Activated CD4-positive, alpha-beta T cell treated with anti-CD3 and anti-CD28 coated beads, Interleukin-2, Interleukin-4, amounts not matched to agents 100 ng/mL and 50 ng/mL, durations not matched to agents 16 hours and 8 hours (primary cell): ENCODE results near the gene TM4SF18.

Source experiments
- DNase-seq: peaks from one replicate; pipeline ENCODE4 v3.0.0-alpha.2; 2020; ENCODE audit warnings: low spot score

TM4SF18 gene

DNA sequence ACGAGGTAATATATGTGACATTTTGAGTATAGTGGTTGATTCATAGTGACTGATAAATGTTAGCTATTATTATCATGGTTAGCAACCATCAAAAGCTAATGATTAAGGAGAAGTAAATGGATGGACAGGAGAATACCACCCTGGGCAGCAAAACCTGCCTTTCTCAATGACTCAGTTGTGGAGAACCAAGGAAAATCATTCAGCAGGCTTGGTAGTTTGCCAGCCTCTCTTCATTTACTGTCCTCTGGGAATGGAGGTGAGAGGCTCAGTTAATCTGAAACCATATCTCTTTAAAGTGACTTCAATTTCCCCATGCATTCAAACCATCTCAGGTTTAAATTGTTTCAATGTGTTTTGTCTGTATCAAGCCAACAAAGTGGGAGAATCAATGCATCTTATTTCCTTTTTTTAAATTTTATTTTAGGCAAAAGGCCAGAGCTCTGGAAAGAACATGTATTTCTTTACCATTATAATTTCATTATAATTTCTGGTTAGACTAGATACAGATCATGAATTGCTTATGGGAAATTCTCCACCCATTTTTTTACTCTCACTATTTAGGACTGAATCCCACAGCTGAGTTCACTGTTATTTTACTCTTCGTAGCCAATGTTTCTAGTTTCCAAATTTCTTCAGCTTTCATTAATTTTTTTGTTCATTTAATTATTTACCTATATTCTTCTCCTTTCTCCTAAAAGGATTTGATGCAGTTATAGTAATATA, 2.7 kb downstream of the TM4SF18 start:
- DNase-seq: no peak

DNA sequence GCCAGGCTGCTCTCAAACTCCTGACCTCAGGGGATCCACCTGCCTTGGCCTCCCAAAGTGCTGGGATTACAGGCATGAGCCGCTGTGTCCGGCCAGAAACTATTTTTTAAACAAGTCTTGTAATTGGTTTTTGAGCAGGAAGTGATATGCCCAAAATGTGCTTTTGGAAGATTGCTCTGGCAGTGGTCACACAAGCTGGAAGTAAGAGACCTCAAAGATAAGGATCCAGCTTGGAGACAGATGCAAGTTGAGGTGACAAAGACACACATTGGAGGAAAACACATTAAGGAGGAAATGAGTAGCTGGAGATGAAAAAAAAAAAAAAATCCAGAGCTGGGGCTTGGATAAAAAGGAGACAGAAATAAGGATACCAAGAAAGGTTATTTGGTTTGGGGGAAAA, 6.3 kb downstream of the TM4SF18 start:
- no peak for DNase-seq

DNA sequence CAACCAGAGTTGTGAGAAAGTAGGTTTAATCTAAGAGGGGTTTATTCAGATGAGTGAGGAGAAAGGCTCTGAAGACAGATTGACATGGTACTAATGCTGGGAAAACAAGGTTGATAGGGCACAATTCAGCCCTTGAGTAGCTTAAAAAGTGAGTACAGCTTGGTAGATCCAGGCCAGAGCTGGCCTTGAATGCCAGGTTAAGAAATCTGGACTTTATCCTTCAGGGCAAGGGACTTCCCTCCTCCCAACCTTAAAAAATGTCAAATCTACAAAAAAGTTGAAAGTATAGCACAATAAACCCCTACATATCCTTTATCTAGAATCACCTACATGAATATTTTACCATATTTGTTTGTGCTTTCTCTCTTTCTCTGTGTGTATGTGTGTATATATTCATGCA, 7.9 kb downstream of the TM4SF18 start:
- no peak for DNase-seq

DNA sequence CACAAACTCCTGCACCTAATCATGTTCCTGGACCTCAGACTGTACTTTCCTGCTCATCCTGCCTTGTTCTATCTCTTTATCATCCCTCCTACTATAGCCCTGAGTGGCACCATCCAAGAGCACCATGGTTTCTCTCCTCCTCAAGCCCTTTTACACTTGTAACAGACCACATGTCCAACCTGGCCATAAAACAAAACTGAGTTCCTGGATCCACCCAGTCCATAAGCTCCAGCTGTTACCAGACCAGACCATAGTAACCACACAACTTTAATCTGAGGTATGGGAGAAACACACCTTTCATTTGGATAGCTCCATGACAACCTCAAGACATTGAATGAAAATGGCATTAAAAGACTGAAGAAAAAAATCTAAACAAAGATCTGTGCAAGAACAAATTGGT, 9.1 kb downstream of the TM4SF18 start:
- DNase-seq: no peak

DNA sequence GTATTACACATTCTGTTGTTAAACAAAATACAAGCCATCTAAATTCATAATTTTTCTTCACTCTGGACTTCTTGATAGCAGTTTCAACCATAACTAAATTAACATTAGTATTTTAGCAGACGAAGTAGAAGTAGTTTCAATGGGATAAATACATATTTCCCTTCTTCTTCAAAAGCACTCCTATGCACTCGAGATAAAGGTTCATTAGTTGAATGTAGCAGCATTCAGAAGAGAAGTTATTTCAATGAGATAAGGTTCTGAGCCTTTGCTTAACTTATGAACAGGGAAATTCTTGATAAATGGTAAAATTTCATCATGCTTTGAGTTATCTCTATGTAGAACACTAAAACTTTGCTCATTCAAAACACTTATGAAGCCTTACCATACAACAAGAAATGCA, 11.8 kb downstream of the TM4SF18 start:
- no peak for DNase-seq

DNA sequence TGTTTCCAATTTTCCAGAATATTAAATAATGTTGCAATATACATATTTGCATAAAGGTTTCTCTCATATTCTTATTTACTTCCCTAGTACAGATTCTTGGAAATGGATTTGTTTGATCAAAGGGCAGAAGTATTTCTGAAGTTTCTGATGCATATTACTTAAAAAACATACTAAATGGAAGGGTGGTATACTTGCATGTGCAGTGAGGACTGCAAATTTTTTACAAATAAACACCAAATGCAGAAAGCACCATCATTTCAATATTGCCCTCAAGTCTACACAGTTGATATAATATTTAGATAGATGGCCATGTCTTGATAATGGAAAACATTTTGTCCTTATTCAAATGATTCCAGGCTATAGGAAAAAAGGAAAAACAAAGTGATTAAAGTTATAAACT, 12.3 kb downstream of the TM4SF18 start:
- no peak for DNase-seq

DNA sequence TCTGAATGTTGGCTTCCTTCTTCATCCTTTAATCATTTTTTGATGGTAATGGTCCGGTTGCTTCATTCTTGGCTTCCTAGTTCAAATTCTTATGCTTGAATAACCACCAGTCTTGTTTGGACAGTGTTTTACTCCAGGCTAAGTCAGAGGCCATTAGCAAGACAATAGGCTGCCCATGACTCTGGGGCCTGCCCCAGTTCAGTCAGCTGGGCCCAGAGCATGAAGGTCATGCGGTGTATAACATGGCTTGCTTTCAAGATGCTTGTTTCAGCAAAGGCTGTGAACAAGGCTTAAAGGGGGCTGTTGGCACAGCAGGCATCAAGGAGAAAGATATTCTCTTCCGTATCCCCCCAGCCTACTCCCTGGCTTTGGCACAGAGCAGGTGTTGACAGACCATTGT, 13.7 kb downstream of the TM4SF18 start:
- DNase-seq: no peak

DNA sequence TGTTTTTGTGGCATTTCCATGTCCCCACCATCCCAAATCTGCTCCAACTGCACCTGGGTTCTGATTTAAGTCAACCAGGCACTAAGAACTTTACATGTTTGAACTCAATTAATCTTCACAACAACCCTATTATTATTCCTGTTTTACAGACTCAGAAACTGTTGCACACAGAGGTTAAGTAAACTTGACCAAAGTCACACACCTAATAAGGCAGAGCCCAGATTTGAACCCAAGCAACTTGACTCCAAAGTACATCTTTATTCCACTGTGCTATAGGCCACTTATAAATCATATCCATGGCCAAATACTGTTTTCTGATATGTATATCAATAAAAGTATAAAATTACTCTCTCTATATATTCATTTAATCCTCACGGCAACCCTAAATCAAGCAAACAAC, 16.4 kb downstream of the TM4SF18 start:
- no peak for DNase-seq

DNA sequence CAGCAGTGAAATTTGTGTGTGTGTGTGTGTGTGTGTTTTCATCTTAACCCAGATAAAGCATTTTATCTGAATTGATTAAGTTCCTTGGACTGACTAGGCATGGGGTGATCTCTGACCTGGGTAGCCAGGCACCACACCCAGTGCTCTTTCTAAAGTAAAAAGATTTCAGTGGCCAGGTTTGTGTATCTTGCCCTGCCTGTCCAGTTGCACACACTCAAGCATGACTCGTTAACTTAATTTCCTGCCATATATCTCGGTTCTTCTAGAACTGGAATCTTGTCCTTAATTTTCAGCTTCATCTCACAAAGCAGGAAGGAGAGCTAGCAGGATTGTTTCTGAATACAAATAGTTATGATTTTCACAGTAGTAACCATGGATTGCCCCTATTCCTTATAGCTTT, 17.0 kb downstream of the TM4SF18 start:
- no peak for DNase-seq

DNA sequence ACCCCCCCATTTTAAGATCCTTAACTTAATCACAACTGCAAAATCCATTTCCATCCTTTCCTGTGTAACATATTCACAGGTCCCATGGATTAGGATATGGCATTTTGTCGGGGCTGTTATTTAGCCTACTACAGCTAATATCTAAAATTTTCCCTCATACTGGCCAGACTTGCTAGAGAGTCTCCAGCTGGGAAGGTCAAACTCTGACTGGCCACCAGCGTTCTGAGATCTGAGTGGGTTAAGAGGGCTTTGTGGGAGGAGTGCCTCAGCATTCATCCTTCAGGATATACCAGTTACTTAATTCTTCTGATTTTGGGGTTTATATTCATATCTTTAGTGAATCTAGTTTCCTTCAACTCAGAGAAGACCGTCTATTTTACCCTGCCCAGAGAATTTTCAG, 17.7 kb downstream of the TM4SF18 start:
- DNase-seq: no peak

DNA sequence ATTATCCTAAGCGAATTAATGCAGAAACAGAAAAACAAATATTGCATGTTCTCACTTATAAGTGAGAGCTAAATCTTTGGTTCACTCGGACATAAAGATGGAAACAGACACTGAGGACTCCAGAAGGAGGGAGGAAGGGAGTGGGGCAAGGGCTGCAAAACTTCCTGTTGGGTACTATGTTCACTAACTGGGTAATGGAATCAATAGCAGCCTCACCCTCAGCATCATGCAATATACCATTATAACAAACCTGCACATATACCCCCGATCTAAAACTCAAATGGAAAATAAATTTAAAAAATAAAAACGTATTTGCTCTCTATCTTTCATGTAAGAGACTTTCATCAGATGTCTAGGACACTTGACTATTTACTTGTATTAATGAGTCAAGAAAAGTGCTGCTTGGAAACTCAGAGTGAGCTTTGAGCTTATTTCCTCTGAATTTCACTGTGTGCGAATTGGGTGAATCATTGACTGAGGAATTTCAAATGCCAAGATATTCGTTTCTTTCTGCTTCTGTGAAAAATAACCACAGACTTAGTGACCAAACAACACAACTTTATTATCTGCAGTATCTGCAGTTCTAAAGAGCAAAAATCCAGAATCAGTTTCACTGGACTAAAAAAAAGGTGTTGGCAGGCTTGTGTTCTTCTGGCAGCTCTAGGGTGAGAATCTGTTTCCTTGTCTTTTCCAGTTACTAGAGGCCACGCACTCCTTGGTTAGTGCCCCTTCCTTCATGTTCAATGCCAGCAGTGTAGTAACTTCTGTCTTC, 18.4 kb downstream of the TM4SF18 start:
- no peak for DNase-seq

DNA sequence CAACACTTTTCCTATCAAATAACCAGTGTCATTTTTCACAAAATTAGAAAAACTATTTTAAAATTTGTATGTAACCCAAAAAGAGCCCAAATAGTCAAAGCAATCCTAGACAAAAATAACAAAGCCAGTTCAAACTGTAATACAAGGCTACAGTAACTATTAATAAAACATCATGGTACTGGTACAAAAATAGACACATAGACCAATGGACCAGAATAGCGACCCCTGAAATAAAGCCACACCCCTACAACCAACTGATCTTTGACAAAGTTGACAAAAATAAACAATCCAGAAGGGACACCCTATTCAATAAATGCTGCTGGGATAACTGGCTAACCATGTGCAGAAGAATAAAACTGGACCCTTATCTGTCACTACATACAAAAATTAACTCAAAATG, 19.9 kb downstream of the TM4SF18 start:
- no peak for DNase-seq

DNA sequence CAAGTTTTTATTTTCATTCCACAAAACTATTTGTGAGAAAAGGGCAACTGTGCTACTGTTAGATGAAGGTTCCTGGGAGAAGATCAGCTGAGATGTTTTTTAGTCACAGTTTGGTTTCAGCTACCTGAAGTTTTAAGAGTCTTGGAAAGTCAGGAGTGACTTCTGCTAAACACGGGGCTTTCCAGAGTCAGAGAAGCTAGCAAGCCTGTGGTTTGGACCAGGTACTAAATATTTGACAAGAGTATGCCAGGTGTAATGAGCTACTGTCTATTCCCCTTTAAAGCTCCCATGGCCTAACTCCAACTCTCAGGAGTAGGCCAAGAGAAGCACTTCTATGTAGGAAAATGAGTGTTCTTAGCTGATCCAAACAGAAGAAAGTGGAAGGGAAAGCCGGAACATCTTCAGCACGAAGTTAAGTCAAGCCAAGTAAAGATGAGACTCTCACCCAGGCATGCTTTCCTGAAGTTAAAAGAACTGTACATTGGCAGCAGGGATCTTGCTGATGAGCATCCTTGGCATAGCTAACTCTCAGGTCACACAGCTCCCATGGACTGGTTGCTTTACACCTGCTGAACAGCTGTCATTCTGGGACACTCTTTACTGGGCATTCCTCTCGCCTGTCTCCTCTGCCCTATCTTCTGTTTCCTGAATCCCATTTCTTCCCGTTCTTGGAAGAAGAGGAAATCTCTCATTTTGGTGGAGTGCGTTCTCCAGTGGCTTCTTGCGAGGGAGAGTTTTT, 22.5 kb downstream of the TM4SF18 start:
- no peak for DNase-seq

DNA sequence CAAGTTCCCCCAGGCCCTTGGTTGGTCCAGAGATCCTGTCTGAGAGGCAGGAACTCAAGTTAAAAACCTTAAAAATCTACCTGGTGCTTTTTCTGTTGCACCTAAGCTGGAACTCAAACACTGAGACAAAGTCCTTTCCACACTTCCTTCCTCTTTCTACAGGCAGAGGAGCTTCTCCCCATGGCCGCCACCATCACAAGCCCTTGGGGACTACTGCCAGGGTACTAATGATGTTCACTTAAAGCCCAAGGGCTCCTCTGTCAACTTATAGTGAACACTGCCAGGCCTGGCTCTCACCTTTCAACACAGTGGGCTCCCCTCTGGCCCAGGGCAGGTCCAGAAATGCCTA, 26.0 kb downstream of the TM4SF18 start:
- no peak for DNase-seq

DNA sequence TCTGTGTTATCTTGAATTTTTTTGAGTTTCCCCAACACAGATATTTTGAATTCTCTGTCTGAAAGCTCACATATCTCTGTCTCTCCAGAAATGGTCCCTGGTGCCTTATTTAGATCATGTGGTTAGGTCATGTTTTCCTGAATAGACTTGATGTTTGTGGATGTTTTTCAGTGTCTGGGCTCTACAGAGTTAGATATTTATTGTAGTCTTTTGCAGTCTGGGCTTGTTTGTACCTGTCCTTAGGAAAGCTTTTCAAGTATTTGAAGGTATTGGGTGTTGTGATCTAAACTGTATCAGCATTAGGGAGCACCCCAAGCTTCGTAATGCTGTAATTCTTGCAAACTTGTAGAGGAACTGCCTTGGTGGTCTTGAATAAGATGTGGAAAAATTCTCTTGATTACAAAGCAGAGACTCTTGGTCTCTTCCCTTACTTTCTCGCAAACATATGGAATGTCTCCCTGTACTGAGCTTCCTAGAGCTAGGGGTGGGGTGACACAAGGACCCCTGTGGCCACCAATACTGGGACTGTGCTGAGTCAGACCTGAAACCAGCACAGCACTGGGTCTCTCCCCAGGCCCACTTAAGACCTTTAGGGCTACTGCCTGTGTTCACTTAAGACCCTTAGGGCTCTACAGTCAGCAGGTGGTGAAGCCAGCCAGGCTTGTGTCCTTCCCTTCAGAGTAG, 26.5 kb downstream of the TM4SF18 start:
- DNase-seq: no peak

DNA sequence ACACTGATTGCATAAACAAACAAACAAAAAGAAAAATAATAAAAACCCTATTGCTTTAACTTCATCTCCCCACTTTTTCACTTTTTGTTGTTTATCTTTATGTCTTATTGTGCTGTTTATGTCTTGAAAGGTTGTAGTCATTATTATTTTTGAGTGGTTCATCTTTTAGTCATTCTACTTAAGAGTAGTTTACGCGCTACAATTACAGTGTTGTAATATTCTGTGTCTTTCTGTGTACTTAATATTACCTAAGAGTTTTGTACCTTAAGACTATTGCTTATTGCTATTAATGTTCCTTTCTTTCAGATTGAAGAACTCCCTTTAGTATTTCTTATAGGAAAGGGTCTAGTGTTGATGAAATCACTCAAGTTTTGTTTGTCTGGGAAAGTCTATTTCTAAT, 28.1 kb downstream of the TM4SF18 start:
- DNase-seq: no peak

DNA sequence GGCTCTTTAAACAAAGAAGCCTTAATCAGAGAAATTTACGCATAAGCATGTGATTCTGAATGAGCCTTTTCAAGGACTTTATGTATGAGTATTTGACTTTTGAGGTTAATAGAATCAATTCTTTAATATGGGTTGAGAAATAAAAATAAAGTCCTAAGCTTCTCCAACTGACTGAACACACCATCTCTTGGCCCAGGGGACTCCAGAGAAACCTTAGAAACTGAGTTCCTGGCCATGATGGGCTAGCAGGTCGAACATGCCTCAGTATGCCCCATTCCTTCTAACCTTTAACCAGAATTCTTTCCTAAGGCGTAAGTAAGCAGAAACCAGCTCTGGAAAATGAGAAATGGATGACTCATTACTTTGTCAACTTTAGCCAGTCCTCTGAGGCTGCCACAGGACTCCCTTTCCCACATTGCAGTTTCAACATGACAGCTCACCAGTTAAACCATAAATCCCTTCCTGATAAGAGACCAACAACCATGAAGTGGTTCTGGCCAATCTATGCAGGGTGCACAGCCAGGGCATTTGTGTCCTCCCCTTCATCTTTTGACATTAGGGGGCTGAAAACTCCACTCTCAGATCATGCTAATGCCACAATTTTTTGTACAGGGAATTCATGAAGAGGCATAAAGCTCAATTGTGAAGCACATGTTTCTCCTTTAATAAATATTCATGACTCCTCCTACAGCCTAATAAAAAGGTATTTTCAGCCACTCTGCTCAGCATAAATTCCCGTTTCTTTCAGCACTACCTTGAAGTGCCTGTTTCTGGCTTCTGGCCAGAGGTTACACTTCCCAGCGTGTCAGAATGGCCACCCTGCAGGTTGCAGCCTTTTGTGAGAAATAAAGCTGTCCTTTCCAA, 33.3 kb downstream of the TM4SF18 start:
- peak; percentile 35 for DNase-seq

DNA sequence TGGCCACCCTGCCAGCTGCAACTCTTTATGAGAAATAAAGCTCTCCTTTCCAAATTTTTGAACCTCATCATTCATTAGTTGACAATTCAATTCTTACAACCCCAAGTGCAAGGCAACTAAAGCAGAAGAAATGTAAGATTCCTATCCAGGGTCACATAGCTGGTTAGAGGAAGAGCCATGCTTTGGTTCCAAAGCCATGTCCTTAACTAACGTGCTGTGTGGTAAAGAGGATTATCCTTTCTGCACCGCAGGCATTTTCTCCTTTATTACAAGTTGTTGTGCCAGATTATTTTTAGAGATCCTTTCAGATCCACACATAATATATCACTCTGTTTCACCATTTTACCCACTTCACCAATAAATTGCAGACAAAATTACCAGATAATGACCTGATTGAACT, 36.5 kb downstream of the TM4SF18 start:
- no peak for DNase-seq

DNA sequence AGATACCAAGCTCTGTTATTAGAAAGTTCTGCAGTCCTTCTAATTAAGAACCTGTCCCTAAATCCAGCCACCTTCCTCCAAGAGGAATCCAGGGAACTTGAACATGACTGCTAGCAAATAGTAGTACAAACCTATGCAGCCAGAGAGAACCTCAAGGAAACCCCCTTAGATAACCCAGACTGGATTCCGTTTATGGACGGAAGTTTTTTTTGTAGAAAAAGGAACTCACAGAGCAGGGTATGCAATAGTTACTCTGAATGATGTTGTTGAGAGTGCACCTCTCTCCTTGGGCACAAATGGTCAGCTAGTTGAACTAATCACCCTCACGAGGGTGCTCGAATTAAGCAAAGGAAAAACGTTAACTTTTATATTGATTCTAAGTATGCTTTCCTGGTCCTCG, 40.8 kb downstream of the TM4SF18 start:
- no peak for DNase-seq

DNA sequence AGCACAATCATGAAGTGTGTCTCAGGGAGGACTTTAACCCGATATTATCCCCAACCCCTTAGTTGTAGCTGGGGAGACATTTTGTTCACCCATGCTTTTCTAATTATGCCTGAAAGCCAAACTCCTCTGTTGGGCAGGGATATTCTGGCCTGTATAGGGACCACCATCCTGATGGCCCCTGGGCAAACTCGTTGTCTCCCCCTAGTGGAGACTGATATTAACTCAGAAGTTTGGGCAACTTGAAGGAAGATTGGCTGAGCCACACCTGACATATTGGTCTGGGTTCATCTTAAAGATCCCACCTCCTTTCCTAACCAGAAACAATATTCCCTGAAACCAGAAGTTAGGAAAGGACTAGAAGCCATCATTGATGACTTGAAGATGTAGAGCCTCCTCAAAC, 42.3 kb downstream of the TM4SF18 start:
- peak; percentile 48 for DNase-seq

DNA sequence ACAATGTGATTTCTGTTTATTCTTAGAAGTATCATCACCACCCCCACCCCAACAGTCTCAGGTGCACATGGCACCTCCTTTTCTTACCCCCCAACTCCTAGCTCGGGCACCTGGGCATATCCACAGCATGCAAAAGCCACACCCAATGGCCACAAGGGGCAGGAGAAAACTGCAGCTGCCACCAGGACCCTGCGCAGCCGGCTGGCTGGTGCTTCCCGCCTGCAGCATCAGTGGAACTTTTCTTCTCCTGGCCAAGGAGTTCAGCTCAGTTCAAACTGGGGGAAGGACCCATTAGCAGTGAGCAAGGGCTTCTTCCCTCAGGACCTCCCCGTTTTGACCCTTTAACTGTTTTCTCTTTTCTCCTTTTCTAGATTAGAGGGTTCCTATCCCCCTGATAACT, 44.8 kb downstream of the TM4SF18 start:
- DNase-seq: no peak

DNA sequence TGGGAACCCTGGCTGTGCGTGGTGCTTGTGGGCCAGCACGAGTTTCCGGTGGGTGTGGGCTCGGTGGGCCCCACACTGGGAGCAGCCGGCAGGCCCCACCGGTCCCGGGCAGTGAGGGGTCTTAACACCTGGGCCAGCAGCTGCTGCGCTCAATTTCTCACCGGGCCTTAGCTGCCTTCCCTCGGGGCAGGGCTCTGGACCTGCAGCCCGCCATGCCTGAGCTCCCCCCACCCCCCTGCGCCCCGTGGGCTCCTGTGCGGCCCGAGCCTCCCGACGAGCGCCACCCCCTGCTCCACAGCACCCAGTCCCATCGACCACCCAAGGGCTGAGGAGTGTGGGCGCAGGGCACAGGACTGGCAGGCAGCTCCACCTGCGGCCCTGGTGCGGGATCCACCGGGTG, 49.4 kb downstream of the TM4SF18 start:
- DNase-seq: no peak
